HEK293 (cell line): ENCODE measurements around the gene FCMR.

ENCODE experiments used
- CTCF ChIA-PET: fragments of 350-600 bp; formaldehyde crosslinking; extraction: SDS; loops from one replicate; lab custom pipeline; 2021; ENCODE audit warnings: antibody characterized with exemption; lab: Yijun Ruan, JAX
- POLR2A ChIA-PET: fragments of 300-600 bp; formaldehyde crosslinking; extraction: SDS; loops from one replicate; lab custom pipeline; 2020; ENCODE audit warnings: antibody characterized with exemption, inconsistent platforms; lab: Yijun Ruan, JAX
- H3K27ac ChIP-seq: fragments of 200-500 bp; sonication (Bioruptor generic); 2 replicates; pipeline ENCODE4 v1.5.1; 2014; ENCODE audit warnings: low read depth, low read length, control low read depth, inconsistent platforms; ENCODE audit errors: extremely low read depth
- H3K36me3 ChIP-seq, 2 experiments: fragments of 200-500 bp in 1 of 2; sonication (Bioruptor generic) in 1 of 2; 1 replicate in 1 of 2; 2 replicates in 1 of 2; pipeline ENCODE4 v1.5.1; 2014 to 2017; ENCODE audit warnings: inconsistent platforms in 2 of 2, low read length in 2 of 2; ENCODE audit not compliant: control insufficient read depth in 2 of 2, insufficient read depth in 1 of 2
- H3K4me1 ChIP-seq: fragments of 200-500 bp; sonication (Bioruptor generic); 2 replicates; pipeline ENCODE4 v1.5.1; 2014; ENCODE audit warnings: mild to moderate bottlenecking, low read length, inconsistent platforms; ENCODE audit not compliant: control insufficient read depth, insufficient read depth
- H3K4me3 ChIP-seq: 2 replicates; pipeline ENCODE4 v1.5.1; 2011; ENCODE audit warnings: low read depth, mild to moderate bottlenecking, control low read depth, low read length, moderate library complexity
- H3K9me3 ChIP-seq: fragments of 200-500 bp; sonication (Bioruptor generic); 2 replicates; pipeline ENCODE4 v1.5.1; 2014; ENCODE audit warnings: low read depth, low read length, inconsistent platforms; ENCODE audit not compliant: control insufficient read depth, insufficient read depth
- HOXA7 ChIP-seq: sonication (generic); formaldehyde crosslinking; IDR thresholded peaks from 2 replicates; pipeline ENCODE4 v1.8.1; 2022; ENCODE audit warnings: missing genetic modification reagents, borderline replicate concordance
- KLF1 ChIP-seq: fragments of 450-650 bp; formaldehyde crosslinking; IDR thresholded peaks from 2 replicates; pipeline ENCODE4 v1.5.1; 2016; ENCODE audit warnings: missing biosample characterization, missing genetic modification characterization
- KLF16 ChIP-seq: fragments of 450-650 bp; formaldehyde crosslinking; IDR thresholded peaks from 2 replicates; pipeline ENCODE4 v1.5.1; 2017; ENCODE audit warnings: missing biosample characterization, missing genetic modification characterization
- RBAK ChIP-seq: fragments of 450-650 bp; formaldehyde crosslinking; IDR thresholded peaks from 2 replicates; pipeline ENCODE4 v1.5.1; 2016; ENCODE audit warnings: missing biosample characterization, missing genetic modification characterization
- TCF7L2 ChIP-seq: IDR thresholded peaks from 2 replicates; pipeline ENCODE4 v1.6.1; 2011; ENCODE audit warnings: low read depth, mild to moderate bottlenecking, inconsistent platforms, low read length, moderate library complexity, borderline replicate concordance
- ZNF223 ChIP-seq: fragments of 450-650 bp; formaldehyde crosslinking; IDR thresholded peaks from 2 replicates; pipeline ENCODE4 v1.5.1; 2016; ENCODE audit warnings: missing biosample characterization, missing genetic modification characterization
- ZNF521 ChIP-seq: fragments of 450-650 bp; formaldehyde crosslinking; IDR thresholded peaks from 2 replicates; pipeline ENCODE4 v1.5.1; 2017; ENCODE audit warnings: missing biosample characterization, mild to moderate bottlenecking, missing genetic modification characterization
- ZNF529 ChIP-seq: fragments of 450-650 bp; formaldehyde crosslinking; IDR thresholded peaks from 2 replicates; pipeline ENCODE4 v1.5.1; 2017; ENCODE audit warnings: missing genetic modification characterization, missing biosample characterization; ENCODE audit not compliant: insufficient replicate concordance
- ZNF555 ChIP-seq: fragments of 450-650 bp; formaldehyde crosslinking; conservative IDR thresholded peaks from 2 replicates; pipeline ENCODE4 v1.5.1; 2017; ENCODE audit warnings: missing biosample characterization, mild to moderate bottlenecking, missing genetic modification characterization, inconsistent platforms
- ZNF561 ChIP-seq: fragments of 450-650 bp; IDR thresholded peaks from 2 replicates; pipeline ENCODE4 v1.5.1; 2018; ENCODE audit warnings: missing biosample characterization, missing genetic modification characterization, borderline replicate concordance
- ZNF621 ChIP-seq: fragments of 450-650 bp; formaldehyde crosslinking; IDR thresholded peaks from 2 replicates; pipeline ENCODE4 v1.5.1; 2017; ENCODE audit warnings: missing biosample characterization, missing genetic modification characterization
- ZNF664 ChIP-seq: fragments of 450-650 bp; formaldehyde crosslinking; IDR thresholded peaks from 2 replicates; pipeline ENCODE4 v1.5.1; 2016; ENCODE audit warnings: missing biosample characterization, missing genetic modification characterization
- ZNF785 ChIP-seq: fragments of 450-650 bp; formaldehyde crosslinking; IDR thresholded peaks from 2 replicates; pipeline ENCODE4 v1.5.1; 2016; ENCODE audit warnings: missing biosample characterization, missing genetic modification characterization
- ZNF843 ChIP-seq: fragments of 450-650 bp; formaldehyde crosslinking; IDR thresholded peaks from 2 replicates; pipeline ENCODE4 v1.5.1; 2016; ENCODE audit warnings: missing biosample characterization, missing genetic modification characterization
- ZSCAN18 ChIP-seq: fragments of 450-650 bp; formaldehyde crosslinking; IDR thresholded peaks from 2 replicates; pipeline ENCODE4 v1.5.1; 2016; ENCODE audit warnings: missing biosample characterization, missing genetic modification characterization
- TF ChIP-seq, protein P1 (sequence below): fragments of 450-650 bp; formaldehyde crosslinking; IDR thresholded peaks from 2 replicates; pipeline ENCODE4 v1.5.1; 2016; ENCODE audit warnings: missing biosample characterization, missing genetic modification characterization, low read depth
- TF ChIP-seq, protein P2 (sequence below): fragments of 450-650 bp; formaldehyde crosslinking; IDR thresholded peaks from 2 replicates; pipeline ENCODE4 v1.5.1; 2017; ENCODE audit warnings: missing biosample characterization, missing genetic modification characterization
- TF ChIP-seq, protein P3 (sequence below): fragments of 450-650 bp; formaldehyde crosslinking; IDR thresholded peaks from 2 replicates; pipeline ENCODE4 v1.5.1; 2016; ENCODE audit warnings: missing biosample characterization, missing genetic modification characterization
- TF ChIP-seq, protein P4 (sequence below): fragments of 450-650 bp; formaldehyde crosslinking; IDR thresholded peaks from 2 replicates; pipeline ENCODE4 v1.5.1; 2016; ENCODE audit warnings: missing biosample characterization, missing genetic modification characterization

Gene FCMR

GRCh38 chr1:206945779-206946178, 24.0 kb upstream of the FCMR start:
- ChIA-PET CTCF (interaction anchor here (0.6 to 3.3 kb wide), 3 partner anchors 9 to 33 kb away, joined by 3 to 9 read pairs (median 9); no protein-coding TSS in a partner anchor), POLR2A (no interaction called here)
- peaks cover 9% of the 10 kb centered on the region for H3K4me1 ChIP-seq
- no peaks in the 10 kb centered on the region for H3K9me3 ChIP-seq
- H3K4me3 ChIP-seq, result no peak overlapping the region
- no peaks in the 10 kb centered on the region for H3K36me3 ChIP-seq
- no peak for TF ChIP-seq HOXA7
- no peak for TF ChIP-seq ZNF555 (tag by site-specific recombination)
- TF ChIP-seq, protein P1, sequence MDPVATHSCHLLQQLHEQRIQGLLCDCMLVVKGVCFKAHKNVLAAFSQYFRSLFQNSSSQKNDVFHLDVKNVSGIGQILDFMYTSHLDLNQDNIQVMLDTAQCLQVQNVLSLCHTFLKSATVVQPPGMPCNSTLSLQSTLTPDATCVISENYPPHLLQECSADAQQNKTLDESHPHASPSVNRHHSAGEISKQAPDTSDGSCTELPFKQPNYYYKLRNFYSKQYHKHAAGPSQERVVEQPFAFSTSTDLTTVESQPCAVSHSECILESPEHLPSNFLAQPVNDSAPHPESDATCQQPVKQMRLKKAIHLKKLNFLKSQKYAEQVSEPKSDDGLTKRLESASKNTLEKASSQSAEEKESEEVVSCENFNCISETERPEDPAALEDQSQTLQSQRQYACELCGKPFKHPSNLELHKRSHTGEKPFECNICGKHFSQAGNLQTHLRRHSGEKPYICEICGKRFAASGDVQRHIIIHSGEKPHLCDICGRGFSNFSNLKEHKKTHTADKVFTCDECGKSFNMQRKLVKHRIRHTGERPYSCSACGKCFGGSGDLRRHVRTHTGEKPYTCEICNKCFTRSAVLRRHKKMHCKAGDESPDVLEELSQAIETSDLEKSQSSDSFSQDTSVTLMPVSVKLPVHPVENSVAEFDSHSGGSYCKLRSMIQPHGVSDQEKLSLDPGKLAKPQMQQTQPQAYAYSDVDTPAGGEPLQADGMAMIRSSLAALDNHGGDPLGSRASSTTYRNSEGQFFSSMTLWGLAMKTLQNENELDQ (tag by site-specific recombination), result no peak
- TF ChIP-seq ZNF223, result no peak
- no peak for TF ChIP-seq KLF1 (tag by site-specific recombination)
- TF ChIP-seq RBAK, result no peak
- TF ChIP-seq, protein P2, sequence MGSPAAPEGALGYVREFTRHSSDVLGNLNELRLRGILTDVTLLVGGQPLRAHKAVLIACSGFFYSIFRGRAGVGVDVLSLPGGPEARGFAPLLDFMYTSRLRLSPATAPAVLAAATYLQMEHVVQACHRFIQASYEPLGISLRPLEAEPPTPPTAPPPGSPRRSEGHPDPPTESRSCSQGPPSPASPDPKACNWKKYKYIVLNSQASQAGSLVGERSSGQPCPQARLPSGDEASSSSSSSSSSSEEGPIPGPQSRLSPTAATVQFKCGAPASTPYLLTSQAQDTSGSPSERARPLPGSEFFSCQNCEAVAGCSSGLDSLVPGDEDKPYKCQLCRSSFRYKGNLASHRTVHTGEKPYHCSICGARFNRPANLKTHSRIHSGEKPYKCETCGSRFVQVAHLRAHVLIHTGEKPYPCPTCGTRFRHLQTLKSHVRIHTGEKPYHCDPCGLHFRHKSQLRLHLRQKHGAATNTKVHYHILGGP (tag by site-specific recombination), result no peak
- TF ChIP-seq ZNF529, result no peak
- TF ChIP-seq, protein P3, sequence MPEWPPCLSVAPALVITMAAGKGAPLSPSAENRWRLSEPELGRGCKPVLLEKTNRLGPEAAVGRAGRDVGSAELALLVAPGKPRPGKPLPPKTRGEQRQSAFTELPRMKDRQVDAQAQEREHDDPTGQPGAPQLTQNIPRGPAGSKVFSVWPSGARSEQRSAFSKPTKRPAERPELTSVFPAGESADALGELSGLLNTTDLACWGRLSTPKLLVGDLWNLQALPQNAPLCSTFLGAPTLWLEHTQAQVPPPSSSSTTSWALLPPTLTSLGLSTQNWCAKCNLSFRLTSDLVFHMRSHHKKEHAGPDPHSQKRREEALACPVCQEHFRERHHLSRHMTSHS, result no peak
- TF ChIP-seq ZSCAN18, result no peak
- no peak for TF ChIP-seq ZNF621 (tag by site-specific recombination)
- no peak for TF ChIP-seq ZNF521
- TF ChIP-seq ZNF843, result no peak
- TF ChIP-seq KLF16 (tag by site-specific recombination), result no peak
- TF ChIP-seq TCF7L2, result no peak
- TF ChIP-seq ZNF561 (tag by site-specific recombination), result no peak
- TF ChIP-seq, protein P4, sequence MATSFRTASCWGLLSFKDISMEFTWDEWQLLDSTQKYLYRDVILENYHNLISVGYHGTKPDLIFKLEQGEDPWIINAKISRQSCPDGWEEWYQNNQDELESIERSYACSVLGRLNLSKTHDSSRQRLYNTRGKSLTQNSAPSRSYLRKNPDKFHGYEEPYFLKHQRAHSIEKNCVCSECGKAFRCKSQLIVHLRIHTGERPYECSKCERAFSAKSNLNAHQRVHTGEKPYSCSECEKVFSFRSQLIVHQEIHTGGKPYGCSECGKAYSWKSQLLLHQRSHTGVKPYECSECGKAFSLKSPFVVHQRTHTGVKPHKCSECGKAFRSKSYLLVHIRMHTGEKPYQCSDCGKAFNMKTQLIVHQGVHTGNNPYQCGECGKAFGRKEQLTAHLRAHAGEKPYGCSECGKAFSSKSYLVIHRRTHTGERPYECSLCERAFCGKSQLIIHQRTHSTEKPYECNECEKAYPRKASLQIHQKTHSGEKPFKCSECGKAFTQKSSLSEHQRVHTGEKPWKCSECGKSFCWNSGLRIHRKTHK (tag by site-specific recombination), result no peak
- TF ChIP-seq ZNF785, result no peak
- H3K27ac ChIP-seq, result no peak overlapping the region

GRCh38 chr1:206944703-206945102, 23.0 kb upstream of the FCMR start:
- ChIA-PET POLR2A (no interaction called here), CTCF (interaction anchor here (1.1 to 3.3 kb wide), 3 partner anchors 8 to 105 kb away, joined by 3 to 9 read pairs (median 9); no protein-coding TSS in a partner anchor)
- Histone ChIP-seq H3K36me3 (no peaks in the 10 kb centered on the region), H3K4me1 (peaks cover 9% of the 10 kb centered on the region), H3K27ac (no peak overlapping the region), H3K4me3 (no peak overlapping the region), H3K9me3 (no peaks in the 10 kb centered on the region)
- TF ChIP-seq ZNF664 (tag by site-specific recombination), result no peak
